ENCODE data around the gene LPP. TPM values are rescaled to one million over a fixed set of nuclear protein-coding genes. Genes with fewer than 3 reads are reported as not detected.
A peak's percentile ranks its signal among the peaks of the same experiment; 100 is the strongest.

The LPP gene
- total RNA-seq, 4 donors from 2014 or later, result 45.9 to 81.1 (median 63.0) TPM

- no peak overlapping the region for H3K4me3 ChIP-seq (ENCODE audit: low read depth, poor library complexity, severe bottlenecking)
- no peak for DNase-seq (ENCODE audit: low spot score in 2 of 2)
- TF ChIP-seq CTCF (IDR thresholded peaks at IDR 0.05) (no peak), POLR2A (IDR thresholded peaks at IDR 0.05) (no peak)
- intact Hi-C loops (cut with DNase I; ENCODE audit: low total_unique reads), result no loop called here
Measured at GRCh38 chr3:188282871-188283270, 128.9 kb downstream of the LPP start.

- no peak for TF ChIP-seq POLR2A (IDR thresholded peaks at IDR 0.05)
- no peak for TF ChIP-seq CTCF (IDR thresholded peaks at IDR 0.05)
- no peak overlapping the region for H3K4me3 ChIP-seq (ENCODE audit: low read depth, poor library complexity, severe bottlenecking)
- intact Hi-C loops (cut with DNase I; ENCODE audit: low total_unique reads), result no loop called here
- peak in 1 of 2 donors; percentile 70 for DNase-seq (ENCODE audit: low spot score in 2 of 2)
- 69 to 72% methylated on average over 4 of the region's 4 CpGs for whole genome bisulfite sequencing, 2 donors
Measured at GRCh38 chr3:188283347-188283746, 129.4 kb downstream of the LPP start.

GRCh38 chr3:188284455-188285212 is 130.7 kb downstream of the LPP start:
- intact Hi-C loops (cut with DNase I; ENCODE audit: low total_unique reads), result no loop called here
- TF ChIP-seq POLR2A (IDR thresholded peaks at IDR 0.05) (no peak), CTCF (IDR thresholded peaks at IDR 0.05) (no peak)
- 92 to 93% methylated on average over 9 of the region's 9 CpGs for WGBS, 2 donors
- no peak for DNase-seq (ENCODE audit: low spot score in 2 of 2)
- no peak overlapping the region for H3K4me3 ChIP-seq (ENCODE audit: low read depth, poor library complexity, severe bottlenecking)

GRCh38 chr3:188286087-188286513 is 132.1 kb downstream of the LPP start:
- TF ChIP-seq POLR2A (IDR thresholded peaks at IDR 0.05), result no peak
- no peak for TF ChIP-seq CTCF (IDR thresholded peaks at IDR 0.05)
- peak; percentile 71 to 88 for DNase-seq (ENCODE audit: low spot score in 2 of 2)
- intact Hi-C loops (cut with DNase I; ENCODE audit: low total_unique reads), result no loop called here
- WGBS, 2 donors, result 31 to 38% methylated on average over 3 of the region's 3 CpGs
- H3K4me3 ChIP-seq (ENCODE audit: low read depth, poor library complexity, severe bottlenecking), result no peak overlapping the region

- WGBS, 2 donors, result 90 to 93% methylated on average over 4 of the region's 4 CpGs
- no peak for DNase-seq (ENCODE audit: low spot score in 2 of 2)
- TF ChIP-seq POLR2A (IDR thresholded peaks at IDR 0.05), result no peak
- no peak for TF ChIP-seq CTCF (IDR thresholded peaks at IDR 0.05)
- intact Hi-C loops (cut with DNase I; ENCODE audit: low total_unique reads), result no loop called here
- H3K4me3 ChIP-seq (ENCODE audit: low read depth, poor library complexity, severe bottlenecking), result no peak overlapping the region
Measured at GRCh38 chr3:188287339-188287738, 133.4 kb downstream of the LPP start.
